ENCODE measurements around the gene STK32A.
A peak's percentile ranks its signal among the peaks of the same experiment; 100 is the strongest.
"Not testable (repeated sequence)": the region's sequence is repeated elsewhere in the genome, so short reads cannot be mapped to it uniquely, and the experiment has no call there.

Gene STK32A

DNA sequence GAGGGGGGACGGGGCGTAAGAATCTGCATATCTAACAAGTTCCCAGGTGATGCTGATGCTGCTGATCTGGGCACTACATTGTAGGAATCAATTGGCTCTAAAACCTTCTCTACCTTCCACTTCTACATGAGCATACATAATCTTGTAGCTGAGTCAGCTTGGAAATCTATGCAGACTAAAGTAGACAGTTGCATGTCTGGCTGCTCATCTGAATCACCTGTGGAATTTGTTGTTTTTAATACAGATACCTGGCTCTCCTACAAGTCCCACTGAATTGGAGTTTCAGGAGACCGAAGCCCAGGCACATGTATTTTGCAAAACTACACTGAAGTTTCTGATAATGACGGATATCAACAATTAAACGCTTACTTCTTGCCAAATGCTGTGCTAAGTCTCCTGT lies 113.6 kb downstream of the STK32A start:
- no peak for FAIRE-seq

DNA sequence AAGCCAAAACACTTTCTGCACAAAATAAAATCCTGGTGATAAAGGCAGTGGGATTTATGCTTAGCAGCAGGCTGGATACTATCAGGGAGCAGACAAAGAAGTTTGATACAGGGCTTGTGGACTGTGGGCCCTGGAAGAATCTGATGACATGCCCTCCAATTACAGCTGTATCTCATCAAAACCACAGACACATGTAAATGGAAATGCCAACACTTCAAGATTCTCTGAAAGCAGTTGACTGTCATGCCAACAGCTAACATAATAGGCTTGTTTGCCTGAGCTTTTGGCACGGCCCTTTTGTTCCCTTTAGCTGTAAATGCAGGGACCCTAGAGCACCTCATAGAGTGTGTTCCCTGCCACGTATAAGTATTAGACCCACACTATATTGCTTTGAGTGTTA lies 114.4 kb downstream of the STK32A start:
- FAIRE-seq: no peak

DNA sequence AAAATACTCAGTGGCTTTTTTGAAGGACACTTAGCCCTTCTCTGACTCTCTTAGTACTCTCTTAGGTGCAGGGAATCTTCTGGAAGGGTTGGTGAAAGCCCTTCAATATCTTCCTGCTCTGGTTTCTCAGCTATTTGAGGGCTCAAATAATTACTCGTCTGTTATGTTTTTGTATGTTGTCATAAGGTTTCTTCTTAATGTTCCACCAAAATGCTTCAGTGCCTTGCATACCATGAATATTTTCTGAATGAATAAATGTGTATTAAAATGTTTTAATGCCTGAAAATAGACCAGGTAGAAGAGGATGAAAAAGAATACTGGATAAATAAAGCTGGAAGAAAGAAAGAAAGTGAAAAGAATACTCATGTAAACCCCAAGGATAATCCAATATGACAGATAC lies 124.3 kb downstream of the STK32A start:
- no peak for FAIRE-seq

DNA sequence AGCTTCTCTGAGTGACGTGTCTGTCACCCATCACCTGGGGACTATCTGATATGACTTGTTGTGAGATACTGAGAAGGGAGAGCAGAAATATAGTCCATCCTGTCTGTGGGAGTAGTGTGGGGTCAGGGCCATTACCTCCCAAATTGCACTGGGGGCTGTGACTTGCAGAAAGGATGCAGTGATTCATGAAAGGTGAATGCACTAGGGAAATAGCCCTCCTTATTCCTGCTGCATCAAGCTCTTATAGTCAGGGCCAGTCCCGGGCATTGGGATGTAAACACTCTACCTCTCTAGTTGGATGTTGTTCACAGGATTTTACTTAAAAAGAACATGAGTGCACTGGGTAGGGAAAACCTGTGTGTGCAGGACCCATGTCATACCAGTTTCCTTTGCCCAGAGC lies 124.8 kb downstream of the STK32A start:
- no peak for FAIRE-seq

DNA sequence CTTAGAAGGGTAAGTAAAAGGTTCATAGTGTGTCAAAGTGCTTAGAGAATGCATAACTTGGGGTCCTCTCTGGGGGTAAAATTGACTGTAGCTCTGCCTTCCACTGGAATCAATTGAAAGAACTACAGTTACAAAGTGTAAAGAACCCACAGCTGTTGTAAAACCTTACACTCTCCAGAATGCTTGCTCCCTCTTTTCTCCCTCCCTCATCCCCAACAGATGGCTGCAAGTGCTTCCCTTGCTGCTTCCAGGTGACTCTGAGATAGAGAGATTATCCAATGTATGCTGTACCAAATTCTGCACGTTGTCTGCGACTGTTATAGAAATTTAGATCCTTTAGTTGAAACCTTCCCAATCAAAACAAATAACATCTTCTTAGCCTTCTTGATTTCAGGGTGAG lies 126.0 kb downstream of the STK32A start:
- FAIRE-seq: no peak

DNA sequence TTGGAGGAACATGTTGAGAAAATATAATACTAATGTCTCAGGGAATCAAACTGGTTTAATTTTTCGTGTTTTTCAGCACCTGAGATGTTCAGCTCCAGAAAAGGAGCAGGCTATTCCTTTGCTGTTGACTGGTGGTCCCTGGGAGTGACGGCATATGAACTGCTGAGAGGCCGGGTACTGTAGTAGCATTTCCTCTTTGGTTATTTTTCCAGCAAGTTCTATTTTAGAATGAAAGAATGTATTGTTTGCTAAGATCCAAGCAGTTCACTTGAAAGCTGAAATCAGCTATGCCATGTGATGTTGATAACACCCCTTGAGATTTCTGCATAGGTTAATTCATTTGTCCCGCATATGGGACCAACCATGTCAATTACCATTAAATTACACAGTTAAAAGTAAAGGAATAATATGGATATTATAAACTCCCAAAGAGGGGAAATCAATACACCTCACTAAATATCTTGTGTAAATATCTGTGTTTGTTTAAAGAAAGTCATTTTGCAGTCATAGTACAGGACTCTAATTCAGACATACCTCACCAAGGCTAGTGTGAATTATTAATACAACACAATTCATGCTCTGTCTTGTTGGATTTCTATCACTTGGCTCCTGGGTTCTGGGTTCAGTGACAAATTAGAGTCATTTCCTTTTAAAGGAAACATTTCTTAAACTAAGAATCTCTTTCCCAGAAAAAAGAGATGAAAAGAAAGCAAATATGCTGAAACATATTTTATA lies 126.8 kb downstream of the STK32A start:
- no peak for FAIRE-seq

DNA sequence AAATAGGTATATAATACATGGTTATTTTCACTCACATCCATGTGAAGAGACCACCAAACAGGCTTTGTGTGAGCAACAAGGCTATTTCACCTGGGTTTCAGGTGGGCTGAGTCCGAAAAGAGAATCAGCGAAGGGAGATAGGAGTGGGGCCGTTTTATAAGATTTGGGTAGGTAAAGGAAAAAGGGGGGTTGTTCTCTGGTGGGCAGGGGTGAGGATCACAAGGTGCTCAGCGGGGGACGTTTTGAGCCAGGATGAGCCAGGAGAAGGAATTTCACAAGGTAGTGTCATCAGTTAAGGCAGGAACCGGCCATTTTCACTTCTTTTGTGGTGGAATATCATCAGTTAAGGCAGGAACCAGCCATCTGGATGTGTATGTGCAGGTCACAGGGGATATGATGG lies 132.6 kb downstream of the STK32A start:
- FAIRE-seq: not testable (repeated sequence)

DNA sequence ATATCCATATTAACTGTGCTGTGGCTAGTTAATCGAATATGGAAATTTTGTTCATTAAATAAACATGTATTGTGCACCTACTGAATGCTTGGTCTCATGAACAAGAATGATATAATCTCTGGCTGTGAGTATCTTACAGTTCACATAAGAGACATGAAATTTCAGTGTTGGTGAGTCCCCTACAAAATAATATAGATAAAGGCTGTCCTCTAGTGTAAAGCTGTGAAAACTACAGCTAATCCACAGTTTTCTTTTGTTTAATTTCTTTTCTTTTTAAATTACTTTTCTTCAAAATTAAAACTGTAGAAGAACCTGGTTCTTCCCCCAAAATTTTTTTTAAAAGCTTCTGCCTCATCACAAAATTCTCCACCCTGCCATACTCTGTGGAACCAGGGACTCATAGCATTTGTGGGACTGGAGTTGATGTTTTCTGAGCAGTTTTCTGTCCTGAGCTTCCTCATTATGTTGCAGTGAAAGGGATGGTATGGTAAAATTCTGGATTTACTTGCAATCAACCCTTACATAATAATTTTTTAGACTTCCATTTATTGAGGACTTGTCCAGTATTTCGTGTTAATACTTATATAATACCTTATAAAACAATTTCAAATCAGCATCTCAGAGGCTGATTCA lies 135.0 kb downstream of the STK32A start:
- FAIRE-seq: peak; percentile 50

DNA sequence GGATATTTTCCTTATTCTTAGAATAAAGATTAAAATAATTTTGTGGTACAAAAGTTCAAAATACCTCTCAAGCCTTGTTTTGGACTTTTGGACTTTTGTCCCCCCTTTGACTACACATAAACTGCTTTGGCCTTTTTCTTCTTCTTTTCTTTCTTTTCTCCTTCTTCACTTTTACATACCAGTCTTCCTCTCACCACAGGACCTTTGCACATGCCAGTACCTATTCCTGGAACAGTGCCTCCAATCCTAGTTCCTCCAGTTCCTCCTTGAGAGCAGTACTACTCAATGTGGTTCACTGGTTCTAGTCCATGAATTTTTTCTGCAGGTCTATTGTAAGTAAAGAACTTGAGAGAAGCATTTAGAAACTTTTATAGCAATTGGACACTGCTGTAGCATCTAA lies 136.5 kb downstream of the STK32A start:
- no peak for FAIRE-seq

DNA sequence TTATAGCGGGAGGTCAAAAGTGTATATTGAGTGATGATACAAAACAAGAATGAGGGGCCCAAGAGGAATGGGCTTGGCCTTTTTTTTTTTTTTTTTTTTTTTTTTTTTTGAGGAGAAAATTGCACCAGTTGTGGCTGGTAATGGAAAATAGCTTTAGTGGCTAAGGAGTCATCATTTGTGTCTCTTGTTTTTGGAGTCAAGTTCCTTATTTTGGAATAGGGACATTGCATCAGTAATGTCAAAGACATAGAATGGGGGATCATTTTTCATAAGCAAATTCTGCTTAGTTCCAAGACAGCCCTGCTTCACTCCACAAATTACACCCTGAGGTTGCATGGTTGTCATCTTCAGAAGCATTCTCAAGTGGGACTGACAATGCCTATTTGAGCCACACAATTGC lies 137.4 kb downstream of the STK32A start:
- no peak for FAIRE-seq

DNA sequence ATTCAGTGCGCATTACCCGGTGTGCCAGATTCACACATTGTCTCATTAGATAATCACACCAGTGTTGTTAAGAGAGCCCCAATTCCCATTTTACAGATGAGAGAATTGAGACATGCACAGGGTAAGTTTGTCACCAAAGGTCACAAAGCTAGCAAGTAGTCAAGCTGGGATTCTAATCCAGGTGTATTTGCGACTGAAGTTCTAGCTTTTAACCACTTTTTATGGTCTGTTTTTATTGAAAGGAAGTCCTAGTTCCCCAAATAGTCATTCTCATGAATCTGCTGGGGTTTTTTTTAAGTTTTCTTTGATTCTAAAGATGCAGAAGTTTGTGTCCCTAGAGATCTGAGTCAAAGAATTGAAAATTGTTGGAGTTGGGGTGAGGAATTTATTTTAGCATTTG lies 138.5 kb downstream of the STK32A start:
- no peak for FAIRE-seq

DNA sequence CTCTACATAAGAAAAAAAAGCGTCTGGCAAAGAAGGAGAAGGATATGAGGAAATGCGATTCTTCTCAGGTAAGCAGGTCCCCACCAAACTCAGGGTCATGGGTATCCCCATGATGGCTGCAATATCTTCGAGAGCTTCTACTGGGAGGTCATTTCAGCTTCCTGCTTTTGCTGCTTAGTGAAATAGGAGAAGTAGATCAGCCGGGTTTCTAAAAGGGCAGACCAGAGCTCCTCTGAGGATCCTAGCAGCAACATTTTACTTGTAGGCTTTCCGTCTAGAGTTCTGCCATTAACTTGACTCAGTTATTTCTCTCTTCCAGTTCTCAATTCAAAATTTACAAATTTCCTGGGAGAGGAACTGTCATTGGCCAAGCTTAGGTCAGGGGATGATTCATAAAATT lies 140.3 kb downstream of the STK32A start:
- no peak for FAIRE-seq

DNA sequence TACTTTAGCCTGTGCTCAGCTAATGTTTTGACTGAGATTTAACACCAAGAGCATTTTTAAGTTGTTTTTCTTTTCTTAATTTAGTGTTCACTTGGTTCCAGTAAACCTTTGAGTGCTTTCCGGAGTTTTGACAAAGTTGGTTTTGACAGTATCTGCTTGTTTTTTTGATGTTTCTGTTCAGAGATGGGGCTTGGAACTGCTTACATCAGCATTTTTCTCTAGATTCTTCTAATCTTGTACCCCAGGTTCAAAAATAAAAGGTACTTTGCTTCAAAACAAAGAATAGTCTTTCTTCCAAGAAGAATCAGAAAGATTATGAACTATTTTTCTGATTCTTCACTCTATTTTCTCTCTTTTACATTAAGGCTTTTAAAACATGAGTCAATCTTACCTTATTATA lies 142.9 kb downstream of the STK32A start:
- FAIRE-seq: no peak

DNA sequence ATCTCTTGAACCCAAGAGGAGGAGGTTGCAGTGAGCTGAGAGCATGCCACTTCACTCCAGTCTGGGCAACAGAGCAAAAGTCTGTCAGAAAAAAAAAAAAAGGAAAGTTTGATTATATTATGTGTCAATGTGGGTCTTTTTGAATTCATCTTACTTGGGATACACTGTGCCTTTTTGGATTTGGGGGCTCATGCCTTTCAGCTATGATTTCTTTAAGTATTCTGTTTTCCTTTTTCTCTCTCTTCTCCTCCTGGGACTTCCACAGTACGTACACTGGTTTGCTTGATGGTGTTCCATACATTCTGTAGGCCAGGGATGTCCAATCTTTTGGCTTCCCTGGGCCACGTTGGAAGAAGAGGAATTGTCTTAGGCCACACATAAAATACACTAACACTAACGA lies 146.7 kb downstream of the STK32A start:
- no peak for FAIRE-seq

DNA sequence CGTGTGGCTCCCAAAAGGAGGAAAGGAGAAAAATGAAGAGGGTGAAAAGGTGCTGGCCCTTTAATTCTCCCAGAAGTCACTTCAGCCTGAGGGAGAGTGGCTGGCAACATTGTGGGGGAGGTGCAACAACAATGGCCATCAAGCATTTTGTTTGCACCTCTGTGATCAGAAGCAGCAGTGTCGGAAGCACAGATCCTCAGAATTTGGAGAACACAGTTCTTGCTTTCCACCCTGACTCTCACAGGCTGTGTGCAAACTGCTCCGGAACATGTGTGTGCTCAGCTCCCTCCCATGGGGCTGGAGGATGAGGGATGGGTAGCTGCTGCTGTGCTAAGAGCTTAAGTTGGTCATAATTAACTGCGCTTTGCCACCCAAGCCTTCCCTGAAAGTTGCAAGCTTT lies 147.9 kb downstream of the STK32A start:
- no peak for FAIRE-seq

DNA sequence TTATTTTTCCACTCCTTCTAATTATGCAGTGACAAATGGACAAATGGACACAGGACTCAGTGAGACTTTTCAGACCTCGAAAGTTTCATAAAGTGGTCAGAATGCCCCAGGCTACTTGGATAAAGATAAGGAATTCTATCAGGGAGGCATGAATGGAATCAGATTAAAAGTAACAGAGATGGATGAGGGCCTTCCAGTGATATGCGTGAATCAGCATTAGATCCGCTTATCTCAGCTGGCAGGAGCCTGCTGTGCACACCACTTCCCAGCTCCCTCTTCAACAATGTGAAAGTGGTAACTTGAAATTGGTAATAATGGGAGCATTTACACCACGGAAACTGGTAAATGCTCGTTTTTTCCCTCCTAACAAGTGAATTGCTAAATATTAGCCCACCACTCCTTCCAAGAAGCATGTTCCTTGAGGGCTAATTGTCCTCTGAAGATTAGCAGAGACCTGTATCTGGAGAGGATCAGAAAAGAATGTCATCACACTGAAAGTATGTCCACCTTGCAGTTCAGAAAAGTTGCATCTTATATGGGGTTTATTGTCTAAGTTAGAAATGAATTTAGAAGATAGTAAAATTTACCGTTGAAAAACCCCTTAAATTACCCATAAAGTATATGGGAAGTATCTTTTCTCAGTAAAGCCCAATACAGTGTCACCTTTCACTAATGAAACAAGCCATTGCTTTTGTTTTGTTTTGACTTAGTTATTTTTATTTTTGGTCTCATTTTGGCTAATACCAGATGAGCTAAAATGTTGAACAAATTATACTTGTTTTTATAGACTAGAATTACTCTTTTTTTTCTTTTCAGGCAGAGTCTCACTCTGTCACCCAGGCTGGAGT lies 149.7 kb downstream of the STK32A start:
- no peak for FAIRE-seq

DNA sequence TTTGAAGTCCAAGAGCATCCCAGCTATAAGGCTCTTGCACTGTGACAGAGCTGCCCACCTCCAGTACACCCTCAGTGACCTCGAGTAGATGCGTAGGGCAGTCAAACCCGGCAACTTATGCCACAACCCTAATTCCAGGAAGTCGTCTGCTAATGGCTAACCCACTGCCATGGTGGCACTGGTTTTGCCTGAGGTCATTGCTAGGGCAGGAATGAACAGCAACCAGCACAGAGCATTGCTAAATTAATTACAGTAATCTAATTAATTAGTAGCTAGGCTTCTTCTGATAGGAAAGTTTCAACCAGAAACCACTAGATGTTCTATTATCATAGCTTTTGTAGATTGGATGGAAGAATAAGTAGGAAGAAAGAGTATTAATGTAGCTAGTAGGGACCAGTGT lies 152.3 kb downstream of the STK32A start:
- FAIRE-seq: no peak

DNA sequence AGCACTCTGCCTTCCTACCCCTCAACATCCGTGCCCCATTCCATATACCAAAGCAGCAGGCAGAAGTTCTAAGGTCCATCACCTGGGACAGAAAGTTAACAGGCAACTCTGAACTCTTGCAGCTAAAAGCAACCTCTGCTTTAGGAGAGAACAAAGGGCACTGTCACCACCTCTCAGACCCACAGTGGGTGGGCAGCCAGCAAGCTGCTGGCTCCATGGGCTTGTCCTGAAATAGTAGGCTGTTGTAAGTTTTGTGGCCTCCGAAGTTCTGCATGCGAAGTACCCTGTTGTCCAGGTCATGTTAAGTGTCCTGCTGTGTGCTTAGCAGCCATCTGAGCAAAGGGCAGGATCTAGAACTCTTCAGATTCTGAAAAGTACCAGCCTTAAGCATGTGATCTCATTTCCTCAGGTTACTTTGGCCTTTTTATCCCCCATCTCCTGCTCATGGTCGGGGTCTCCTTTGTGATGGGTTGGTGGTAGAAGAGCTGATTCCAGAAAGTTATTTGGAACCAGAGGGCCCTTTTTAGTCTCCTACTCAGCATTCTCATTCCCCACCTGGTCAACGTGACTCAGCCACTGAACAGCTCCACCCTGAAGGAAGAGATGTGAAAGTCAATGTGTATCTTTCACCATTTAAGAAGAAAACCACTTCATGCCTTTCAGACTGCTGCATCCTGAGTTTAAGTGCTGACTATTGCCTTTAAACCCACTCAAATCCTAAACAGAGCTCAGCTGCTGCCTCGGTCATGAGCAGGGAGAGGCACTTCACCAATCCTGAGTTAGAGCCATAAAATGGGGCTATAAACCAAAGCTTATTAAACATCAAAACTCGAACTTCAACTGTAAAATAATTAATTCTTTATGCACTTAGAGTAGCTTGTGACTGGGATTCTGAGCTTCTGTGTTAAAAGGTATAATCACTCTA lies 153.6 kb downstream of the STK32A start:
- no peak for FAIRE-seq

DNA sequence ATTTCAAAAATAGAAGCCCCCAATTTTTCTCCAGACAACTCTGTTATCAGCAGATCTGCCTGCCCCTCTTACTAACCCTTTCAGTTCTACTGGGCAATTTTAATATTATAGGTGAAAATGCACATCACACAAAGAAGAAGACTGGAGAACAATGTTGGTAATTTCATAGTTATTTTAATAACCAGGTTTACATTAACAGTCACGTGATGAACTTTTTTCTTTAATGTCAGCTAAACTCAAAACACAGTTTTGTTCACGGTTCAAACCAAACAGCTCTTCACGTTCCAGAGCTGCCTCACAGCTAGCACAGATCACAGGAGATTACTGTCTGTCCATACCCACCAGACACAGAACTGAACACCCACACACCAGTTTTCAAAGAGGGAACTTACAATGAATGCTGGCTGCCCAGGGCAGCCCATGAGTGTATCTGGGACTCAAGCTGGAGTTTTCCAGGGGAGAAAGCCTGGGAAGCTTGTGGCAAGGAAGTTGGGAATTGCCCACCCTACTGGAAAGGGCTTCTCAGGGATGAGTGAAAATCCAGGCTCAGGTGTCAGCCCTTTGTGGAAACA lies 155.9 kb downstream of the STK32A start:
- no peak for FAIRE-seq

DNA sequence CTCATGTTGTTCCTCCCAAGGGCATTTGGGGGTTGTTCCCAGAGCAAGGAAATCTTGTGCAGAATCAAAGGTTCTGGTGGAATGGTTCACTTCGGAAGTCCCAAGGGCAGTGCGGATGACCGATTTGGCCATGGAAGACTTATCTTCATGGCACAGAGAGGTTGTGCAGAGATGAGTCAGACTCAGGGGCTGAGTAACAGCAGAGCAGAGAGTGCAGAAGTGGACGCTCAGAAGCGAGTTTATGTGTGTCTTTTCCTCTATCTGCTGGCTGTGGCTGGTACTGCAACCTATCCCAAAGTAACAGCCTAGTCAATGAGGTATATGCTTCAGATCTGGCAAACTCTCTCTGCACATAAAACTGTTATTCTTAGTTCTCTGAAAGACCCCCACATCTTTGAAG lies 157.0 kb downstream of the STK32A start:
- FAIRE-seq: no peak

DNA sequence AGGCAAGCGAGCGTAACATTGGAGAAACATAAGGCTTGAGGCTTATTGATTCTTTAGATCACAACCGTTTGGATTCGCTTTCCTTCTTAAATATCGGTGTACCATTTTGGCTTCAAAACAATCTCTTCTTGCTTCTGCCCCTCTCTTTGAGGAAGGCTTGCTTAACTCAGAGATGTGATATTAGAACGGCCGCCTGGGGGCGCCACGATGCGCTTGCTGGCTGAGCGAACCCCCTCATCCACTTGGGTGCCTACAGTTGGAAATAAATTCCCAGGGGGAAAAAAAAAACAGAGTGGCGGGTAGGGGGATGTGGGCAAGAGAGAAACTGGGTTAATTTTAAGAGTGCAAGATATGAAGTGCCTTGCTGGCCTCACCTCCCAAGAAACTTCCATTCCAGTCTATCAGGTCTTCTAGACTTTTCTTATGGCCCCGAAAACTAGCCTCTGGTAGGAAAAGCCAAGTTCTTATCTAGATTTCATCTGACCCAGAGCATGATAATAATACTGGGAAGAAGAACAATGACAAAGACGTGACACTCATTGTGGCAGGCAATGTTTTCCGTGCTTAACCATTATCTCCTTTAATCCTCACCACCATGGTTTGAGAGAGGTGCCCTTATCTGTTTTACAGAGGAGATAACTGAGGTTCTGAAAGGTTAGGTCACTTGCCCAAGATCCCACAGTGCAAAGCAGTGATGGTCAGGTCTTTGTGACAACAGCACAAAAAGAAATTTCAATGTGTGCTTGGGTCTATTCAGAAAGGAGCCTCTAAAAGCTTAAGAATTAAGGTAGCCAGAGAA lies 159.2 kb downstream of the STK32A start:
- FAIRE-seq: no peak

All from endometrium (tissue), 2 donors.